ENCODE data around the gene ATP6V1G1. TPM values are rescaled to one million over a fixed set of nuclear protein-coding genes. Genes with fewer than 3 reads are reported as not detected.

Gene ATP6V1G1
- total and polyA plus RNA-seq, 2 of the 13 experiments (the other 11 are each of a cell fraction or from before 2014, with no cell fraction given): 108 to 158 TPM

DNA sequence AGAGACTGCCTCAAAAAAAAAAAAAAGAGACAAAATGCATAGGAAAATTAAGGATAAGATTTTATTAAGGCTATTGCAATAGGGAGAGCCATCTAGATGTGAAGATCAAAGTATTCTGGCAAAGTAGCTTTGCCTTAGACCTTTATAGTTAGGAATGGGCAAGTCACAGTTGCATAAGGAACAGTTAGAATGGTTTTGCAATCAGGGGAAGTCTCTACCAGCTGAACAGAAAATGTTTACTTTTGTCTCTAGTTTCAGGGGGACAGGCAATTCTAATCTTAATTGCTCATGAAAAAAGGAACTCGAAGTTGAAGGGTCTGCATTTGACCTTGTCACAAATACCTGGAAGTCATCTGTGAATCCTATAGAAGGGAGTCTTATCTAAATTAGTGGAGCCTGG lies 13.1 kb upstream of the ATP6V1G1 start (continued):
- TF ChIP-seq ZBTB20 (CRISPR knock-in tag; IDR thresholded peaks at IDR 0.05; ENCODE audit: borderline replicate concordance, low read depth) (no peak), ZNF761 (CRISPR knock-in tag; conservative IDR thresholded peaks at IDR 0.05) (no peak), CEBPG (CRISPR knock-in tag; IDR thresholded peaks at IDR 0.05) (peak; percentile 88), ZNF451 (CRISPR knock-in tag; IDR thresholded peaks at IDR 0.05) (no peak), JUN (CRISPR knock-in tag; IDR thresholded peaks at IDR 0.05) (no peak), HMGXB4 (CRISPR knock-in tag; IDR thresholded peaks at IDR 0.05; ENCODE audit: borderline replicate concordance in 1 of 2, low read depth in 1 of 2) (no peak), GPBP1L1 (CRISPR knock-in tag; IDR thresholded peaks at IDR 0.05) (no peak), SIX1 (CRISPR knock-in tag; IDR thresholded peaks at IDR 0.05; ENCODE audit: borderline replicate concordance) (peak; percentile 85), ZBTB25 (CRISPR knock-in tag; IDR thresholded peaks at IDR 0.05) (no peak), KLF6 (CRISPR knock-in tag; IDR thresholded peaks at IDR 0.05) (no peak), ZBTB38 (CRISPR knock-in tag; IDR thresholded peaks at IDR 0.05) (no peak), SCMH1 (CRISPR knock-in tag; IDR thresholded peaks at IDR 0.05; ENCODE audit: borderline replicate concordance) (no peak), ZNF562 (CRISPR knock-in tag; IDR thresholded peaks at IDR 0.05; ENCODE audit: borderline replicate concordance) (no peak), ZNF83 (CRISPR knock-in tag; IDR thresholded peaks at IDR 0.05; ENCODE audit: borderline replicate concordance) (no peak), MBD4 (IDR thresholded peaks at IDR 0.05; ENCODE audit: borderline replicate concordance, low read length) (no peak), GATAD2A (CRISPR knock-in tag; IDR thresholded peaks at IDR 0.05) (peak; percentile 65), SPEN (CRISPR knock-in tag; IDR thresholded peaks at IDR 0.05; ENCODE audit: low read depth) (no peak), RARA (CRISPR knock-in tag; IDR thresholded peaks at IDR 0.05) (peak; percentile 26; the same call in 1 of the 2 replicates), ARNT (IDR thresholded peaks at IDR 0.05) (no peak), ZNF605 (CRISPR knock-in tag; IDR thresholded peaks at IDR 0.05) (no peak), CAMTA2 (CRISPR knock-in tag; IDR thresholded peaks at IDR 0.05; ENCODE audit: borderline replicate concordance) (no peak), AHR (CRISPR knock-in tag; IDR thresholded peaks at IDR 0.05) (no peak), PLRG1 (conservative IDR thresholded peaks at IDR 0.05) (no peak), NCOA1 (CRISPR knock-in tag; IDR thresholded peaks at IDR 0.05) (no peak)
- TF ChIP-seq, protein P1, sequence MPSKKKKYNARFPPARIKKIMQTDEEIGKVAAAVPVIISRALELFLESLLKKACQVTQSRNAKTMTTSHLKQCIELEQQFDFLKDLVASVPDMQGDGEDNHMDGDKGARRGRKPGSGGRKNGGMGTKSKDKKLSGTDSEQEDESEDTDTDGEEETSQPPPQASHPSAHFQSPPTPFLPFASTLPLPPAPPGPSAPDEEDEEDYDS (CRISPR knock-in tag; IDR thresholded peaks at IDR 0.05): no peak
- TF ChIP-seq, protein P2, sequence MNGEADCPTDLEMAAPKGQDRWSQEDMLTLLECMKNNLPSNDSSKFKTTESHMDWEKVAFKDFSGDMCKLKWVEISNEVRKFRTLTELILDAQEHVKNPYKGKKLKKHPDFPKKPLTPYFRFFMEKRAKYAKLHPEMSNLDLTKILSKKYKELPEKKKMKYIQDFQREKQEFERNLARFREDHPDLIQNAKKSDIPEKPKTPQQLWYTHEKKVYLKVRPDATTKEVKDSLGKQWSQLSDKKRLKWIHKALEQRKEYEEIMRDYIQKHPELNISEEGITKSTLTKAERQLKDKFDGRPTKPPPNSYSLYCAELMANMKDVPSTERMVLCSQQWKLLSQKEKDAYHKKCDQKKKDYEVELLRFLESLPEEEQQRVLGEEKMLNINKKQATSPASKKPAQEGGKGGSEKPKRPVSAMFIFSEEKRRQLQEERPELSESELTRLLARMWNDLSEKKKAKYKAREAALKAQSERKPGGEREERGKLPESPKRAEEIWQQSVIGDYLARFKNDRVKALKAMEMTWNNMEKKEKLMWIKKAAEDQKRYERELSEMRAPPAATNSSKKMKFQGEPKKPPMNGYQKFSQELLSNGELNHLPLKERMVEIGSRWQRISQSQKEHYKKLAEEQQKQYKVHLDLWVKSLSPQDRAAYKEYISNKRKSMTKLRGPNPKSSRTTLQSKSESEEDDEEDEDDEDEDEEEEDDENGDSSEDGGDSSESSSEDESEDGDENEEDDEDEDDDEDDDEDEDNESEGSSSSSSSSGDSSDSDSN (CRISPR knock-in tag; IDR thresholded peaks at IDR 0.05): no peak
- TF ChIP-seq, protein P3, sequence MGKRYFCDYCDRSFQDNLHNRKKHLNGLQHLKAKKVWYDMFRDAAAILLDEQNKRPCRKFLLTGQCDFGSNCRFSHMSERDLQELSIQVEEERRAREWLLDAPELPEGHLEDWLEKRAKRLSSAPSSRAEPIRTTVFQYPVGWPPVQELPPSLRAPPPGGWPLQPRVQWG (CRISPR knock-in tag; IDR thresholded peaks at IDR 0.05; ENCODE audit: borderline replicate concordance, low read depth): no peak
